NCI-H1105 treated with DMSO at 0.1 percent for 48 hours (cell line): ENCODE data around the gene SLC16A12.
"Not testable (repeated sequence)": the region's sequence is repeated elsewhere in the genome, so short reads cannot be mapped to it uniquely, and the experiment has no call there.

Experiments
- DNase-seq: peaks from one replicate; lab custom pipeline; 2025; lab: John Stamatoyannopoulos, UW

The SLC16A12 gene

DNA sequence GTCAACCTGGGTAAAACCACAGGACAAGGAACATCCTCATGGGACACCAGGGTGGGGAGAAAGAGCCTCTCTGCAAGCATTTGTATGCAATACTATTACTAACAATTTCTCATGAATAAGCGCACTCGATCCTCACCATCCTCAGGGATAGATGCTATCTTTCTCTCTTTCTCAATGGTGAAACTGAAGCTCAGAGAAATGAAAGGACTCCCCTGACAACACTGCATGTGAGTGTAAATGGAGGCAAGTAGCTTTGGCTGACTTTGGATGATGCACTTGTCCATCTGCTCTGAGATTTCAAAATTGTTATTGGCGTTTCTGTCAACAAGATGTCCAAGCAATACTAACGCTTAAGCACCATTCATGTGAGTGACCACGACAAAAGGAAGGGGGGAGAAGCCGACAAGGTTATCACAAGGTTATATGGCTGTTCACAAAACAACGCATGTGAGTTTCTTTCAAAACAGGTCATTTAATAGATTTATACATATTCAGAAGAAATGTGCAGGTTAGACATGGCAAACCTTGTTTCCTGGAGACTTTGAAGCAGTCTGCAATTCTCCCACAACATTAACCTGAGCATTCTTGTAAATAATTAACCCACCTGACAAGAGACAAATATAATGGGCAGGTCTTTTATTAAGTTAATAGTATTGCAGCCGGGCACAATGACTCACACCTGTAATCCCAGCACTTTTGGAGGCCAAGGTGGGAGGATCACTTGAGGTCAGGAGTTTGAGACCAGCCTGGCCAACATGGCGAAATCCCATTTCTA lies 67.0 kb downstream of the SLC16A12 start:
- no peak for DNase-seq

- no peak for DNase-seq
Measured at GRCh38 chr10:89466599-89467035, 68.8 kb downstream of the SLC16A12 start.

DNA sequence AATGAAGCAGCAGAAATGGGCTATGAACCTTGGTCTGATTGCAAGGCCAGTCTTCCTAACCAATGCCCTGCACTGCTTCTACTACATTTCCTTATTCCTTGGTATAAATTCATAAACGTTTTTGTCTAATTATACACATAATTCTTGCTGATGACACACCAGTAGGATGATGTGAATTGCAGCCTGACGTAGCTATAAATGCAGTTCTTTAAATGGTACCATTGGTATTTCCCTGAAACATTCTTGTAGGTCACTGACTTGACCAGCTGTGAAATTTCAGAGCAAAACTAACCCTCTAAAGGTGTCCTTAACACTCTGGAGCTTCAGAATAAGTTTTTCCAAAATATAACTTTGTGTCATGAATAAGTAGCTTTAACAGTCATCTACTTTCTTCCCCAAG lies 70.2 kb downstream of the SLC16A12 start:
- no peak for DNase-seq

GRCh38 chr10:89463846-89464537 lies 71.4 kb downstream of the SLC16A12 start:
- no peak for DNase-seq

GRCh38 chr10:89458784-89459183 lies 76.6 kb downstream of the SLC16A12 start:
- no peak for DNase-seq

- no peak for DNase-seq
Measured at GRCh38 chr10:89458291-89458690, 77.1 kb downstream of the SLC16A12 start.

DNA sequence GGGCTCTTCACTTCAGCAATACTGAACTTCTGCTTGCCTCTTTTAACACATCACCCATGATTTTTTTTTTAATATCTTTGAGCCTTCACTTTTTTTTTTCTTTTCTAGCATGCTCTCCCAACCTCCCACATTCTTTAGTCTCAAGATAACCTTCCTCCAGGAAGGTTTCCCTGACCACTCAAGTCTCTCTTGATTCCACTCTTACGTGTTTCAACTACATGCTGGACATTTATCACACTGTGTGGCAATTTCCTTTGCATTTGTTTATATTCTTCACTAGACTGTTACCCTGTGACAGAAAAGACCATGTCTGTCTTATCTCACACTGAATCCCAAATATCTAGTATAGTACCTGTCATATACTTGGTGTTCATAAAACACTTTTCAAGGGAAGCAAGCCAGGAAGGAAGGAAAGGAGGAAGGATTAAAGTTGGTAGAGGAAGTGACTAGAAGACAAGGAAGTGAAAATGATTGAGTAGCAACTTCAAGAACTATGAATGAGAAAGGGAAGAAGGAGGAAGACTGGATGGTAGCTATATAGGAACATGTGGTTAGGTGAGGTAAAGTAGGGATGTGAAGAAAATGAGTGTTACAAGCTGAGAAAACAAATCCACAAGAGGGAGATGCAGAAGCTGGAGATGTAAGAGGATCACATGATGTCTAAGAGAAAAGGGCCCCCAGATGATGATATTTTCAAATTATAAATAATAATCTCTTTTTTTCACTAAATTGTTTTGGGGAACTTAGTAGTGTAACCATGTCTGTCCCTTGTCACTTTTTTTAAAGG lies 80.6 kb downstream of the SLC16A12 start:
- no peak for DNase-seq

- DNase-seq = no peak
Measured at GRCh38 chr10:89452193-89452592, 83.2 kb downstream of the SLC16A12 start.

DNA sequence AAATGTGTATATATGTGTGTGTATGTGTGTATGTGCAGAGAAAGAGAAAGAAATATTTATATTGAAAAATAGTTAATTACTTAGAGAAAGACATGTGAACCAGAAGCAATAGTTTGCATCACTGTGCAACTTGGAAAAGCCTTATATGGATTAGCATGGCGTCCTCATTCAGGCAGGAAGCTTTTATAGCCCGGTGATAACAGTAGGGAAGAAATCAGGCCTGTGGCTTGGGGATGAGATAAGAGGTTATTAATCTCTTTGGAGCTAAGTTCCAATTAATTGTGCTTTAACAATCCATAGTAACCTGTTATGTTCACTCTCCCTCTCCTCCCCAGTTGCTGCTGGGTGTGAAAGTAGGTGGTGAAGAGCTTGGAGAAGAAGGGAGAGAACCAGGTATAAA lies 84.5 kb downstream of the SLC16A12 start:
- DNase-seq = no peak

DNA sequence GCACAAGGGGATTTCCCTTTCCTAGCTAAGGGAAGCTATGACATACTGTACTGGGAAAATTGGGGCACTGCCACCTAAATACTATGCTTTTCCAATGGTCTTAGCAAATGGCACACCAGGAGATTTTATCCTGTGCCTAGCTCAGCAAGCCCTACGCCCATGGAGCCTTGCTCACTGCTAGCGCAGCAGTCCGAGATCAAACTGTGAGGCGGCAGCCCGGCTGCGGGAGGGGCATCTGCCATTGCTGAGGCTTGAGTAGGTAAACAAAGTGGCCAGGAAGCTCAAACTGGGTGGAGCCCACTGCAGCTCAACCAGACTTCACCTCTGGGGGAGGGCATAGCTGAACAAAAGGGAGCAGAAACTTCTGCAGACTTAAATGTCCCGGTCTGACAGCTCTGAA lies 90.6 kb downstream of the SLC16A12 start:
- not testable (repeated sequence) for DNase-seq

- no peak for DNase-seq
Measured at GRCh38 chr10:89442289-89442688, 93.1 kb downstream of the SLC16A12 start.

DNA sequence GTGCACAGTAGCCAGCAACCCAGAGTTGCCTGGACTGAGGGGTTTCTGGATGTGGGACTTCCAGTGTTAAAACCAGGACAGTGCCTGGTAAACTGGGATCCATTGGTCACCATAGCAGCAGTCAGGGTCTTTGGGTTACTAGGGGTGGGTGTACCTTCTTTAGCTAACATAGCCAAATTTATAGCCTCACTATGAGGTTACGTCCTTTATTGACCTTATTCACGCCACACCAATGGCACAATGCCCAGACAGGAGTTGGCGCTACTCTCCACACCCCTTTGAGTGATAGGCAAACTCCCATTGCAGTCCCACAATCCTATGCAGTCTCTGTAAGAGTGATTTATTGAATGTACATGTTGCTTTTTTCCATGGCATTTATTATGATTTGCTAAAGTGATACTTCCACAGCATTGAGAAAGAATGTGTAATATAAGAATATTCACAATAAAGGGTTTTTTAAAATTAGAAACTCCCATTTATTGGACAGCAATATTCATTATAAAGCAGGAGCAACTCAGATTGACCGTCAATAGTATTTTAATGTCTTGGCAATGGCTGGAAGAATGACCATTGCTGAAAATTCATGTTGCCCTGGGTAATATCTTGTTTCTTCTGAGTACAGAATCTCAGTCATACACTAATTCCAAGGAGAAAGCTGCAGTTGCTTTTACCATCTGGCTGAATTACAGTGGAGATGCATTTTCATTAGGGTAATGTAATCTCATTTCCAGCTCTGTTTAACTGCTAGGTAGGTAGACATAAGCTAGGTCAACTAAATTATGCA lies 95.0 kb downstream of the SLC16A12 start:
- peak; percentile 16 for DNase-seq

DNA sequence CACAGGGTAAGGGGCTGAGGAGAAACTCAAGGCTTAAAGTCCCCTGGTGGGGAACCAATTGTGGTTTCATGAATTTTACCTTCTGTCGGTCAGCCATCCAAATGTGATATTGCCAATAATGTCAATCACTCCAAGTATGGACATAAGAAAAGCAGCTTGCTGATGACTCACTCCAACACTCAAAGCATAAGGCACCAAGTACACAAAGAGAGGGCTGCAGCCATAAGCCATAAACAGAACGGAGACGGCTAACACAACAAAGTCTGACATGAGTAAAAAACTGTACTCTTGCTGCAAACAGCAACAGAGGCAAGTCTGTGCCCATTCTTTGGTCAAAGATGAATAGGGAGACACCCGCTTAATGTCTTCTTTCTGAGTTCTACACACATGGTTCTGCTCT lies 96.9 kb downstream of the SLC16A12 start:
- DNase-seq = no peak

DNA sequence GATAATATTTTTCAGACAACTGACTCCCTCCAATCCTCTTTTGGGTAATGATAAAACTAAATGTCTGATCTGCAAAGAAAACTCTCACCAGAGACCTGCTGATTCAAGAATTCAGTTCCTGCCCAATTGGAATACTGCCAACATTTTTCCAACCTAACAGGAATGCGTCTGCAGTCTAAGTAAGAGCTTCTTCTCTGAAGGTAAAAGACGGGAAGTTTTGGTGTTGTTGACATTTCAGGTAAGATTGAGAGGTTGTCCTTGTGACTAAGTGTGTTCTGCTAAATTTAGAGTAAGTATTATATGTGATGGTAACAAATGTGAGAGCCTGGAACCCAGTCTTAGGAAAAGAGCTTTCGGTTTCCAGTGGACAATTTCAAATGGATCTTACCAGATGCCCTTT lies 103.4 kb downstream of the SLC16A12 start:
- no peak for DNase-seq

- peak; percentile 9 for DNase-seq
Measured at GRCh38 chr10:89428877-89429276, 106.5 kb downstream of the SLC16A12 start.

DNA sequence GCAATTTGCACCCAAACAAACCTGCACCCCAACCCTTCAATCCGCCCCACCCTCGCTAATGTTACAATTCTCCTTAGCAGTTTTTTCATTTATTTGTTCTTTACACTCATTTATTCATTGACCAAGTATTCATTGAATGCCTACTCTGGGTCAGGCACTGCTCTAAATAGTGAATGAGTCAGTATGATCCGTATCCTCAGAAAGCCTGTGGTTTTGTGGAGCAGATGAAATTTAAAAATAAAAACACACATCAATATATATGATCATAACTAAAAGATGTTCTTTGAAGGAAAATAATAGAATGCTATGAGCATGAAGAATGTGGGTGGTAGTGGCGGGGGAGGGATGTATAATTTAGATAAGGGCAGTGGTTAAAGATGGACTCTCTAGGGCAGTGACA lies 107.8 kb downstream of the SLC16A12 start:
- DNase-seq = no peak

DNA sequence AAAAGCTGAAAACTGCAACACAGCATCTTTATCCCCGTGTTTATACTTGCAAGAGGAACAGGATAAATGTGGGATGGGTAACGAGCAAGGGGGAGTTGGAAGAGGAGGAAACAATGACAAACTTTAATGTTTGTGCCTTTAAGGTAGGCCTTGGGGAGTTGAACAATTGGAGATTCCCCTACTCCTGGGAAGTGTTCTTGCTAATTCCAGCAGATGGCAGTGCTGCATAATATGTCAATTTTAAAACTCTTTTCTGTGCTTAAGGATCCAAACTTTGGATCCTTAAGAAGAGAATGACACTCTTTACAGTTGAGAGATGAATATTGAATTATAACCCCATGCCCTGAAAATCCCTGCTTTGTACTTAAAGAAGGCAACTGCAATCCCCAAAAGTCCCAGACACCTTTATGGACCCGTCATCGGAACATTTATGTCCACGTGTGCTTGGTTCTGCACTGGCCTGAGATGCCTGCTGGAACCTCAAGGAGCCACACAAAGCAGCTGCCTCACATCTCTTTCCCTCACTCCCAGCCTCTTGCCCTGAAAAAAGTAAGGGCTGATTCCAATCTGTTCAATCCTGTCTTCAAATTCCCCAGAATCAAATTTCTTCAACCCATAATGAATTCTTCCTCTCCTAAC lies 109.0 kb downstream of the SLC16A12 start:
- no peak for DNase-seq

- no peak for DNase-seq
Measured at GRCh38 chr10:89425000-89425399, 110.4 kb downstream of the SLC16A12 start.

DNA sequence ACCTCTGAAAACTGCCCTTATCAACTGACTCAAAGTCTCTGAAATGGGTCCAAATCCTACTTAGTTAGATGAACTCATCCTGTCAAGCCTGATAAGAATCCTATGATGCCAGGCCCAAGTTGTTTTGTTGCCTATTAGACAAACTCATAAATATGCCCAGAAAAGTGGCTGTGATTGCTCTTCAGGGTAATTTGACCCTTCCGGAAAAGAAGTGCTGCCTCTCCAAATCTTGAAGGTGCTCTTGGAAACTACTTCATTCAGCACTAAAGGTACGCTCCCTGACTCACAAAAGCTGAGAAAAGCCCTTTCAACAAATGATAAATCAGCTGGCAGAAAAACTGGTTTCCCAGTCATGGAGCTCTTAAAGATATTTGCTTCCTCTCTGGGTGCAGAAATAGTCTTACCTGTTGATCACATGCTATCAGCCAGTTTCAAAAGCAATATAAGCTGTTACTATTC lies 114.3 kb downstream of the SLC16A12 start:
- DNase-seq = no peak

- no peak for DNase-seq
Measured at GRCh38 chr10:89419548-89419947, 115.8 kb downstream of the SLC16A12 start.

DNA sequence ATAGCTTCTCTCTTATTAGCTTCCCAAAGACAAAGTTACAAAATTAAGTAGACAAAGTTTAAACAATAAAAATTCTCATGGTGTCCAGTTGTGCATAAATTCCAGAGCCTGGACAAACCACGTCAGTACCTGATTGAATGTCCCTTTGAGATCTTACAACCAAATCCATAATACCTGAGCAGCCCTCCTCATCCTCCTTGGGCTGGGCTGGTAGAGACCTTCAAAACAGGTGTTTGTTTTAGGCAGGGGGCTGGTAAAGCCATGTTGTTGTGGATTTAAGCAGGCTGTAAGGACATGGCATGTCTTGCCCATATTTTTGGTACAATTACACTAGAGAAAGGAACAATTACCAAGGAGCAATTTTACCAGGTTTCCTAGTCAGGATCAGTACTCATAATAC lies 118.9 kb downstream of the SLC16A12 start:
- DNase-seq = no peak
